Measurements from ENCODE around the gene NCK2.

Gene NCK2

DNA sequence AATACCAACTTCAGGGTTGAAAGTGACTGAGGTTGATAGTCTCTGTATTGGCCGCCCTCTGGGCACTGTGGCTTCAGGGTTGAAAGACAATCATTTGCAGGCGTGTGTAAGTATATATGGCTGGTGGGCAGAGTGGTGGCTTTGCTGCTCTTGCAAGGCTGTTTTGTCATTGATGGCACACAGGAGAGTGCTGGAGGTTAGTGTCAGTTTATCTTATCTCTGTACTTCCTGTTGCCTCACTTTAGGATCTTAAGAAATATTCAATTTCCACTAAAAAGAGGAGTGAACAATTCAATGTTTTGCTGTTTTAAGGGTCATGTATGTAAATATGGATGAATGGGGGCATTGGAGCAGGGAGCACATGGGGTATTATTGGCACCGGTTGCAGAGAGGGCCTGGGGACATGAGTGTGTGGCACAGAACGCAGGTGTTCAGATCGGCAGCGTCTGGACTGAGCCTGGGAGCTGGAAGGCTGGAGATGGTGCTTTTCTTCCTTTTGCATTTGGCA, 51.5 kb downstream of the NCK2 start:
- DNase-seq: no peak

DNA sequence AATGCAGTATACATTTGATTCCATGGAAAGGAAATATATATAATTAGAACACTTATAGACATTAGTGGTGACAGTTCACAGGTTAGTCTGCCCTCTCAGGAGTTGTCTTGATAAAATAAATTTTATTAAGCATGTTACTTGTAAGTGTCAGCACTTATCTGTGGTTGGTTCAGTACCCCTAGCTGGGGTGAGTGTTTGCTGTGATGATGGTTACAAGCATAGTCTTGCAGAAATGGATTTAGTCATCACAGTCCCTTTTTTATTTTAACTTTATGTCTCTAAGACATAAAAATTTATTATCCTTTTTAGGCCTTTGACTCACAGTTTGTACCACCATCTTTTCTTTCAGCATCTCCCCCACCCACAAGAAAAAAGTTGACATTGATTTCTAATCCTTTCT, 52.1 kb downstream of the NCK2 start:
- DNase-seq: peak; percentile 35

DNA sequence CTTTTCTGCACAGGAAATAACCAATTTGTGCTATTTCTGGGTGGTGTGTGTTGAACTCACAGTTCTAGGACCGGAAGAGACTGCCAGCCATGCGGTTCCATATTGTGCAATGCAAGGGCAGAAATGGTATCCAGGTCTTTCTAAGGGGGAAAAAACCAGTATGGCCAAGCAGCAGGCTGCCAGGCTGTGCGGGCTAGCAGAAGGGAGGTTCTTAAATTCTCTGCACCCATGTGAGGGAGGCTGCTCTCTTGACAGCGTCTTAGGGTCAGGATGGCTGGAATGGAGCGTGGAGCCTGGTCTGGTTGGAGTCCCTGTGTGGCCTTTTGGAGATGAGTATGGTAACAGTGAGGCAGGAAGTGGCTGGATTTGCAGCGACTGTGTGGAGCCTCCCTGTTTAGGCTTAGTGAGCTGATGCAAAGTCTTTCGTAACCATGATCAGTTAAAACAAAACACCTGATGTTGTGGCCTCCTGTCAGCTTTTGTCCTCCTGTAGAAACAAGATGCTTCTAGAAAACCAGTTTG, 52.6 kb downstream of the NCK2 start:
- DNase-seq: peak; percentile 61

DNA sequence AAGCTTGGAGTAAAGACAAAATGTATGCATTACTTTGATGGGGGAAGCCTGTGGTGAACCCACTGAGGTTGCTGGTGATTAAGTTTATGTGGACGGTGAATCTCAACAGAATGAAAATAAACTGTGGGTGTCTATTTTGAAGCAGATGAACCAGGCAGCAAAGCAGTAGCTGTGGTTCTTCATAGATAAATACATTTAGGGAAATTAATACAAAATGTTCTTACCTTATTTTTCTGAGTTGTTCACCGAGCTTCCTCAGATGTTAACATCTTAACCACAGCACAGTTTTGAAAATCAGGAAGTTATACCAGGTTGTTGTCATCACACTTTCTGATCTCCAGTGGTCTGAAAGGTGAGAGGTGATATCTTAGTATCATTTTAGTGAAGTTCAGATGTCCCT, 53.9 kb downstream of the NCK2 start:
- no peak for DNase-seq

DNA sequence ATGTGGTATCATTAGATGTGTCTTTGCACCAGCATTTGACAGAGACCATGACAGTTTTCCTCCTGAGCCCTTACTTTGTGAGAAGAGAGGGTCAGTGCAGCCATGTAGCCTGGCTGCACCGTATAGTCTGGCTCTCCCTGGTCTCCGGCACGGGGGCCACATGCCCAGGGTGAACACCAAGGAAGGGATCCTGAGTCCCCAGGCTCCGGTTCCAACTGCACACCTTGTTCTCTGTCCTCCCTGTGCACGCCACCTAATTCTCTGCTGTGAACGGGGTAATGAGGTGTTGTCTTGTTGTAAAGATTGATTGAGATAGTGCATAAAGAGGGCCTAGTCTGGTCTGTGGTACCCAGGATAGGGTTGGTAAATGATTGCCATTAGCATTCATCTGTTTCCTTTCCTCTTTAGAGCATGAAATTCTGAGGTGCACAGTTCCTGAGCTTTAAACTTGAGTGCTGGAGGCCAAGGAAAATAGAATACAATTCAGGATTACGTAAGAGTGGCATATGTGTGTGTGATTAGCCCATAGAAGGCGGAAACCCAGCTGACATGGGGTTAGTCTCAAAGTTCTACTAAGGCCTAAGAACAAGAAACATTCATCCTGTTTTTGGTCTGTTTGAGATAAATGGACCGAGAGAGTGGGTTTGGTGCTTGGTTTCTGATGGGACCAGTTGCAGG, 55.5 kb downstream of the NCK2 start:
- no peak for DNase-seq

DNA sequence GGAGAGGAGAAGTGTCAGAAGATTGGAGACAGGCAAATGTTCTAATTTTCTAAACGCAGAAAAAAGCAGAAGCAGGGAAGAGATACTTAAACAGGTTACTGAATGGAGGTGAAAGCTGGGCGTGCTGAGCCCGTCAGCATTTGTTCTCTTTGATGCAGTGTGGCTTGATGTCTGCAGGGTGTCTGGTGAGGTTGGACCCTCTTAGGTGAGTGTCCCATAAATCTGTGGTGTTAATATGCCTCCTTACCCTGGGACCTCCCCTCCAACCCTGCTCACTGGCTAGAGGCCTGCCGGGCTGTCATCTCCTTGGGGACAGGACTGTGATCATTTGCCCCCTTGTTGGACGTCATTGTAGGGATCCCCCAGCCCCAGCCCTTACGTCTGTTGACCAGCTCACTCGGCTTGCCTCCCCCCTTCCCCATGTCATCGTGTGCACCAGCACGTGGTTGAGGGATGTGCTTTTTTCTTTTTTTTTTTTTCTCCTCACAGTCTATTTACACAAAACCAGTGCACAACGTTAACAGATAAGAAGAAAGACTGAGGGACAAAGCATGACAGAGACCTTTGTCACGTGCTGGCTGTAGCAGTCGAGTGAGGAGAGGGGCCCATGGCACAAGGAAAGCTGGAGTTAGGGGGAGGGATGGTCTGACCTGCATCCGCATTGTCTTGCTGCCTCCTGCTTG, 56.4 kb downstream of the NCK2 start:
- DNase-seq: no peak

DNA sequence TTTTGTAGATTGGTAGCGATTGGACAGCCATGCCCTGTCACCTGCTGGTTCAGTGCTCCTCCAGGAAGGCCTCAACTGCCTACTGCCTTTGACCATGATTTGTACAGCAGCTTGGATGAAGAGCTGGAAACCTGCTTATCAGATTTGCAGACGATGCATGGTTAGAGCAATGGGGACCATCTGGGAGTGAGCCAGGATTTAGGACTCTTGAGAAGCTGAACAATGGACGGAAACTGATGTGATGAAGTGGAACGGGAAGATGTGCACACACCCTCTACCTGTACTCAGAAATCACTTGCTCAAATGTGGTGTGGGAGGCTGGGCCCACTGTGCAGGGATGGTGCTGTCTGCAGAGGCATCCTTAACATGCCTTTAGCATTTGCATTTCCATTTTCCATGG, 57.2 kb downstream of the NCK2 start:
- no peak for DNase-seq

DNA sequence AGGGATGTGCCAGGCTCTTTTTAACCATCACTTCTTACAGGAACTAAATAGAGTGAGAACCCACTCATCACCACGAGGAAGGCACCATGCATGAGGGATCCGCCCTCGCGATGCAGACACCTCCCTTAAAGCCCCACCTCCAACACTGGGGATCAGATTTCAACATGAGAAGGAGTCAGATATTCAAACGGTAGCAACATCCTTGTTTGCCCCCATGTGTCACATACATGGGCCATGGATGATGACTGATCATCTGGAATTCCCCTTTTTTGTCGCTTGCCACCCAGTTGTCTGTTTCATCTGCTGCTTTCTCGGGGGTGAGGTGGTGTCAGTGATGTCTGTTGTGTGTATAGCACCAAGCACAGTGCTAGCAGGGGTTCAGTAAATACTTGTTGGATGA, 57.9 kb downstream of the NCK2 start:
- no peak for DNase-seq

DNA sequence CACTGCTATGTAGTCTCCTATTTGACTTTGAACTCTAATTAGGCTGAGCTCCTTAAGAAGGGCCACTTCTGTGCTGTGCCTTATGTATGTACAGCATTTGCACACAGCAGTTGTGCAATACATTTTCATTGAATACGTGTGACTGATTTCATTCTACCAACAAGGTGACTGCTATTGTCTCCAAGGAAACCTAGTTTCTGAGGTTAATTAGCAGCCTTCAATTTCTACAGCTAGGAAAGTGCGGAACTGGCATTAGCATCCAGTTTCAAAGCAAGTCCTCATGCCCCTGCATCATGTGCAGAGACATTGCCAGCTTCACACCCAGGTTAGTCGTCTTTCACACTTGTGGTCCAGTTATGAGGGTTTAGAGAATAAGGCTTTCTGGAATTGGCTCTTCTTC, 58.6 kb downstream of the NCK2 start:
- no peak for DNase-seq

DNA sequence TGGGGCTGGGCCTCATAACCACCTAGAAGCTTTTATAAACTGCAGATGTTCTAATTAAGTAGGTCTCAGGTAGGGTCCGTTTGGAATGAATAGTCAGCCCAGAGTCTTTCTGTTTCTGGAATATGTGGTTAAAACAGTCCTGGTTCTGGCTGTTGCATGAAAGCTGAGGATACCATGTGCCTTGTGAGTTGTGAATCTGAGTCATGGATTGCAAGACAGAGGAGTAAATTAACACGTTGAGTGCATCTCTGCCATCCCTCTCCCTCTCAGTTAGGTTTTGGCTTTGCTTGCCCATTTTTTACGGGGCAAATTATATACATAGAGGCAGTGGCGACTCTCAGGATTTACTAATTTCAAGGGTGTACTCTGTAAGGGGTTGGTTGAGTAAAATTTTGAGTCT, 59.1 kb downstream of the NCK2 start:
- no peak for DNase-seq

DNA sequence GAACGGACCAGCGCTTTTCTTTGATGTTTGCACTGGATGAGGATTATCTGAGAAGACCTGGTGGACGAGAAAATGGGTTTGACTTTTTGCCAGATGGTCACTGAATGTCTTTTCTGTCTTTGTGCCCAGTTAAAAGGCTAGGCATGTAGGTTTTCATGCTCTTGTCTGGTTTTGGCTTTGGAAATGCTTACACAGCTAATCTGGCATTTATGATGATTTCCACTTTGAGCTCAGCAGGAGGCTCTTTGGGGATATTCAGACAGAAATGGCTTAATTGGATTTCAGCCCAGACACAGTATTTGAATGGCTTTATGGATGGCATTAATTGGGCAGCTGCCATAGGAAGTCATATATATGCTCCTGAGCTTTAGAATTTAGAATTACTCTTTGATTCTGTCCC, 59.6 kb downstream of the NCK2 start:
- DNase-seq: peak; percentile 50

DNA sequence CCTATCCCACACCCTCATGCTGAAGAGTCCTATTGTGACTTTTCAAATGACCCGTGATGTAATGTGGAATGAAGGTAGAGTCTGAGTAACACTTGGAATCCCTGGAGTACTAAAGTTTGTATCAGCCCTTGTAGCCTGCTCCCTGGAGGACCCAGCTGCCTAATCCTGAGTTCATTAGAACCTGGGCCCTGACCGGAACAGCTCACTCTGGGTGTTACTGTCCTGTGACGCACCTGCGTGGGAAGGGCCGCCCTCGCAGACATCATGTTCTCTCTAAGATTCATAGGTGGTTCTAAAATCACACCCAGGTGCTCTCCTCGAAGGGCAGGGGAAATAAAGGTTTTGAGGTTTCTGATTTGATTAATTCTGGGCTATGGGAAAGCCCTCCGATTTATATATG, 62.3 kb downstream of the NCK2 start:
- DNase-seq: no peak

DNA sequence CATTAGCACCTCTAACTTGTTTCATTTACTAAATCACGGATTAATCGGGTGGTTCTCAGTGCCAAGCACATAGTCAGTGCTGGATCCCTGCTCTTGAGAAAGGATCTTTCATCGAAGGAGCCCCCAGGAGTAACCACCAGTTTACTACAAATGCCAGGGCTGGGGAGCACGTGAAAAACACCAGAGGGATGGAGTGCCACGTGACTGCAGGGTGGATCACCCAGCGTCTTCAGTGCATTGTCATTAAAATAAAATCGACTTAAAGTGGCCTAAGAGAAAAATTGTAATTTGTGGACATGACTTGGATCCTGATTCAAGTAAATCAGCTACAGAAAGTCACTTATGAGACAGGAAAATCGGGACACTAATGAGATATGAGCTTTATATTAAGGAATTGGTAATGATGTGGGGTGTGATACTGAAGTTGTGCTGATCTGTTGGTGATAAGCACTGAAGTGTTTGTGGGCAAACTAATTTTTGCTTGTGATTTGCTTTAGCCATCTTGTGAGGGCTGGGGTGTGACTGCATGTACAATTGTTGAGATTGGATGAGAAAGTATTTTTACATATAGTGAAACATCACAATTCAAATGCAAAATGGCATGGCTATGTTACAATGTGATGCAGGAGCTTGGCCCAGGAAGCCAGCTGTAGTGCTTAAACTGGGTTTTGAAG, 63.8 kb downstream of the NCK2 start:
- no peak for DNase-seq

DNA sequence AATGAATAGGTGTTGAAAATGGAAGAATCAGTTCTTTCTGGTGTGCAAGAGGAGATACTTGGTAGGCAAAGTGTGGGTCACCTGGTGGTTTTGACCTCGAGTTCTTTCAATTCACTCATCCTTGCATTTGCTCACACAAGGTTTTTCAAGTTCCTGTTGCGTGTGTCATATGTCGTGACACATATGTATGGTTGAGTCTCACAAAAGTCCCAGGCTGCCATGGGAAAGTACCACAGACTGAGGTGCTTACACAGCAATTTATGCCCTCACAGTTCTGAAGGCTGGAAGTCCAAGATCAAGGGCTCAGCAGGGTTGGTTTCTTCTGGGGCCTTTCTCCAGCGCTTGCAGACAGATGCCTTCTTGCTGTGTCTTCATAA, 64.4 kb downstream of the NCK2 start:
- peak; percentile 9 for DNase-seq

DNA sequence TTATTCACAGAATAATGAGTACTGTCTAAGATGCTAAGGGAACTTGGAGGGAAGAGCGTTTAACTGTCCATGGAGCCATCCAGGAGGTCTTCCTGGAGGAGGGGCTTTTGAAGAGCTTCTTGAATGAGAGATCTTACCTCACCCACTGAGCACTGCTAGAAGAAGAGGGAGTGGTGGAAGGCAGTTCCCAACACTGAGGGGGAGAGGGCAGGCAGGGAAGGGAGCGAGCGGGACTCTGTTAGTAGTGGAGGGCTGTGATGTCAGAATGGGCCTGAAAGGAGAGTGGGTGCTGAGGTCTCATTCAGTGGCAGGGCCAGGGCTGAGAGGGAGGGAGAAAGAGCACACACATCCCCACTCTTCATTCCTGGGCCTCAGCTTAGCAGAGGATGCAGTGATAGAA, 65.0 kb downstream of the NCK2 start:
- no peak for DNase-seq

DNA sequence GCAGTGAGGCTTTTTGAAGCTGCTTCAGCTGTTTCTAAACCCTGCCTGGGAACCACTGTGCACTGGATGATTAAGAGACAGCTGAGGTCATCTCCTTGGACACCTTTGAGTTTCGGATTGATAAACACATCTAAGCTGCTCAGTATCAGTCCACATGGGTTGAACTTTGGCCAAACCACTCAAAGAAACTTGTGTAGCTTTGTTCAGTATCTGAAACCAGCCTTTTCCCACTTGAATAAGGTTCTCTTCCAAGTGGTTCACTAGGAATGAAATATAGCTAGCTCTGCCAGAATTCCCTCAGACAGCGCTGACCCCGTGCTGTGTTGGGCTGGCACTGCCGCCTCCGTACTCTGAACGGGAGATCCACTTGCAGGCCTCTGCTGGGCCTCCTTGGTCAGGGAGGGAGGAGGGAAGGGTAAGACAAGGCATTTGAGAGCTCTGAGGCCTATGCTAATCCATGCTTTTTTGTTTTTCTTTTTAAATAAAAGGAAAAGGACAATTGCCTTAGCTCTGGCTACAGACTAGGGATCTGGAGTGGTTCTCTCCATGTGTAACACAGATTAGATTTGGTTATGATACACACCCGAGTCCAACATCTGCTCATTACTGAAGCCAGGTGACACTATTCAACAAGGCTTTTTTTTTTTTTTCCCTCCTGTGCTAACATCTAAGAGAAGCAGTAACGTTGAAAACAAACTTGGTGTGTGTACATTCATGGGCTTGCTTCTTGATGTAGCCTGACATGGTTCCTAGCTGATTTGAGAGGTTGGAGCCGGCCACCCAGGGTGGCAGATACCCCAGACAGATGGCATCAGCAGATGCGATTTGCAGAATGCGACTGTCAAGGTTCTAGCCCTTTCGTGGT, 67.7 kb downstream of the NCK2 start:
- DNase-seq: peak; percentile 50

DNA sequence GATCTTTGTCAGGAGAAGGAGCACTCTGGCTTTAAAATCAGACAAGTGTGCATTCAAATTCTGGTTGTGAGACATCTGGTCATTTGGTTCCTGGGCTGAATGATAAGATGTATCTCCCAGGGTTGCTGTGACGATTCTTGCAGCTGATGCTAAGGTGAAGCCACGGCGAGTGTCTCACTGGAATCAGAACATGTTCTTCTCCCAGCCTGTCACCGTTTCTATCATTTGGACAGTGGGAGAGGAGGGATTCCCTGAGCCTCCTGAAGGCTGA, 68.3 kb downstream of the NCK2 start:
- DNase-seq: no peak

DNA sequence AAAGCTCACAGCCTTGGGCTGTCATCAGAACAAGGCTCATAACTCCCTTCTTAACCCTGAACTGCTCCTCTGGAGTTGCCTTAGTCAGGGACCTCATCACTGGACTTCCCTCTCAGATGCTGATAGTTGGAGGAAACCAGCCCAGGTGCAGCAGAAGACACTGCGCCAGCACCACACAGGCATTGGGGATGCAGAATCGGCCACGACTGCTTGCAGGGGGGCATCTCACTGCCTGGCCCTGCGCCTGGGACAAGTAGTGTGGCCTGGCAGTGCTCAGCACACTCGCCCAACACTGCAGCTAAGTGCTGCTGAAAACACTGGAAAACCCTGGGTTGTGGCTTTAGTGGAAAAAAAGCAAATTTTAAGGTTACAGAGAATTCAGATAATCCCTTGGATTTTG, 68.7 kb downstream of the NCK2 start:
- no peak for DNase-seq

DNA sequence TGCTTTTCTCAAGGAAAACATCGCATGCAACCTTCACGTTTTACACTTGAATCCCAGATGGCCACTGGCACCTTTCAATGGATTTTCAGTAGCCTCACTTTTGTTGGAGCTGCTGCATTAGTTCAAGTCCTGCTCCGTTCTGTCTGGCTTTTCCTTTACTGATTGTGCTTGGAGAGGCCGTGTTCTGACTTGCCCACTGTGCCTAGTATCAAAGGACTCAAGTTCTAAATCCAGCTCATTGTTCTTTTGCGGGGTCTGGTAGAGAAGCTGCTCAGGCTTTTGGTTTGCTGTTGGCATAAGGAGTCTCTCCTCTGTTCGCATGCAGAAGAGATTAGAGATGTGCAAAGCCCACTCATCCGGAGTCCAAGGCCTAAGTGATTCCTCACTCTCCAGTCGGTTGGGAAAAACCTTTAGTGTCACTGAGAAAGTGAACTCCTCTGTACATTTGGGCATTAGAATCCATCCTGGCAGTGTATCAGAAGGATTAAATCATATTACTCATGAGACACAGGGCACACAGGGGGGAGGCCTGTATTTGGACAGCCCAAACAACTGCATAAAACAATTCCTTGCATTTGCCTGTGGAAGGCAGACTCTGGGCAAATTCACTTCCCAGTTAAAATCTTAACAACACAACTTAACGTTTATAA, 69.7 kb downstream of the NCK2 start:
- DNase-seq: peak; percentile 36

DNA sequence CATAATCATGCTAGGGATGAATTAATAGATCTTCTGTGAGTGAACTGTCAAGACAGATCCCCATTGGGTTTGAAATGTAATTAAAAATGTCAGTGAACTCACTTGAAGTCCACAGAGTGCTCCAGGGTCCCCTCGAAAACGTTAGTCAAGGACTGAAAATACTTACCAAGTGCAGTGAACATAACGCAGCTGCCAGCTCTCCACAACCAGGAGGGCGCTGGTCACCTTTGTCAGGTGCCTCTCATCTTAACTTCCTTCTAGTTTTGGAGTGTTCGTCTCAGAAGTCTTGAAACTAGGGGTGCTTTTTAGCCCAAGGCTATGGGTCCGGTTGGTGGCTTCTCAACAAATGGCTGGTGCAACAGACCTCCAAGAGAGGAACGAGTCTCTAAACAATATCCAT, 70.7 kb downstream of the NCK2 start:
- DNase-seq: no peak

DNA sequence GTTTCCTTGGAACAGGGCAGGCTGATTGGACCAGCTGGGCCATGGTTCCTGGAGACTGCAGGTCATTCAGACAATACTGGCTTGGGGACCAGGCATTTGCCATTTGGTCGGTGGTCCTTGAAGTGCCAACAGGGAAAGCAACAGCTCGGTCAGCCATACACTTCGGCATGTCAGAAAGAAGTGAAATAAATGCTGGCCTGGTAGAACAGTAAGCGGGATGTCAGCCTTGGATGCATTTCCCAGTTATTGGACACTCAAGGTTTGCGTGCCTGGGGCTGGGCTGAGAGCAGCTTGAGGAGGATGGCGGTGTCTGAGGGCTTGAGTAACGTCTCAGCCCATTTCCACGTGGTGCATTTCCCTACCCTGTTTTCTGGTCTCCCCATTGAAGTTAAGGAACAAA, 75.4 kb downstream of the NCK2 start:
- DNase-seq: no peak

DNA sequence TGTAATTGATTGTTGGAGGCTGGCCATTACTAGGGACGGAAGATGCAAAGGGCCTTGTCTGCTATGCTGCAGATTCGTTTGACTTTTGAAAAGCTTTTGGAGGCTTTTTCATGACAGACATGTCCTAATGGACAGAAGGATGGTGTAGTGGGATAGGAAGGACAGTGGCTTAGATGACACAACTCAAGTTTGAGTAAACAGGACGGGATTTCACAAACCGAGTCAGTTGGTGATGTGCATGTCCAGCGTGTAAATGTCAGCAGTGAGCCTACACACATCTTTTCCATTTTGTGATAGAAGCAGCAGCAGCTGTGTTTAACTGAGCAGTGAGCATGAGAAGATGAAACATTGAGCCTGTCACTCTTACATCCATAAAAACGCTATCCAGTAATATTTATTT, 76.0 kb downstream of the NCK2 start:
- no peak for DNase-seq

Data from fibroblast of skin of right quadriceps (primary cell).